Measurements from ENCODE around the gene SEC63.
A peak's percentile ranks its signal among the peaks of the same experiment; 100 is the strongest.
"Not testable (repeated sequence)": the region's sequence is repeated elsewhere in the genome, so short reads cannot be mapped to it uniquely, and the experiment has no call there.

SEC63 gene

DNA sequence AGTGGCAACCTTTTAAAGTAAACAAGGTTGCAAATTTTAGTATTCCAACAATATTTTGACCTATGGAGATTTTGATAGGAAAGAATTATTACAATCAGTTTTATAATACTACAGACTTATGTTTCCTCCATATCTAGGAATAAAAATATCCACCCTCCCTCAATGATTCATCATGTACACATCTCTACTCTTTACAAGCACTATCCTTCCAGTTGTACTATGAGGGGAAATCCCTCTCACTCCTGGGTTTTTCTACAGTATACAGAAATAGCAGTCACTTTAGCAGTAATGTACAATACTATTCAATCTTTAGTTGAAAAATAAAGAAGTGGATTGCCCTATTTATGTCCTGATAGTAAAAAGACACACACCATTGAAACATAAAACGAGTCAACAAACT is 87.6 kb downstream of the SEC63 start:
- TF ChIP-seq CTCF (IDR thresholded peaks at IDR 0.05; ENCODE audit: low read depth, low read length): no peak
- no peak for DNase-seq (ENCODE audit: extremely low read depth, low read depth)

- no peak for DNase-seq (ENCODE audit: extremely low read depth, low read depth)
- no peak; the same call in 1 of the 2 replicates for TF ChIP-seq CTCF (IDR thresholded peaks at IDR 0.05; ENCODE audit: low read depth, low read length)
These were observed 88.1 kb downstream of the SEC63 start for GRCh38 chr6:107869871-107870270.

DNA sequence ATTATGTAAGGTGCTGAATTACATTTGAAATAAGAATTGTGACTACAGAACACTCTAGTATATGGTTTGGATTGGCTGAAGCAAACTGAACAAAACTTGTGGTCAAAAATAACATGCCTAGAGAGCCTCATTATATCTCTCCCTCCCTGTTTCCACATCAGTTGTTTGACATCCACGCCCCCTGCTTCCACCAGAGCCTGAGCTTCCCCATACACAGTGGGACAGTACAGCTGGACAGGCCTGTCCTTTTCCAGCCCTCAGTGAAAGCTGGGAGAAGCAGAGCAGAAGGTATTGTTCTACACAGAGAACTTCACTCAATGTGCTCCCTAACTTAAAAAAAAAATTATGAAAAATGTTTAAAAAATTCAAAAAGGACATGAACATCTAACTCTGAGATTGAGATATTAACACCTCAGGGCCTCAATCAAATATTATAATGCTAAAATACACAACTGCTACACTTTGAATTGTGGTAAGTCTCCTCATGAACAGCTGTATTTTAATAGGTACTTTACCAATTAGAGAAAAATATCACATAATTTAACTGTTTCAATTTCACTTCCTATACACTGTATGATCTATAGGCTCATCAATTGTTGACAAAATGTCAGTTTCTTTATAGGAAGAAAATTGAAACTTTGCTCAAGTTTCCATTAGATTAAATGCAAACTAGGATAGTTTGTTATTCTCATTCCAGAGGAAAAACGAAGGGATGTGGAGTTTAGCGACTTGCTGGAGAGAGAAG is 89.0 kb downstream of the SEC63 start:
- TF ChIP-seq CTCF (IDR thresholded peaks at IDR 0.05; ENCODE audit: low read depth, low read length): no peak
- DNase-seq (ENCODE audit: extremely low read depth, low read depth): no peak

DNA sequence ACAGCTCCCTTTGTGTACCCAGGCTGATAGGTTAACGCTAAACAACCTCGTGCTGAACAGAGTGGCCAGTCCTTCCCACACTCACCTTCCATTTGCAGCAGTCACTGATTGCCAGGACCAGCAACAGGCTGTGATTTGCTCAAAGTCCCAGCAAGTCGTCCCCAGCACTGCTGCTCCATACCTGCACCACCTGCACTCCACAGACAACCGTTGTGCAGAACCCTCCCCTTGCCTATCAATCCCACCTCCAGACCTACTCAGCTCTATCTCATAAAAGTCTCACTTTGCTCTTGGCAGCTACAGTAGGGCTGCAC is 90.7 kb downstream of the SEC63 start:
- no peak for DNase-seq (ENCODE audit: extremely low read depth, low read depth)
- no peak for TF ChIP-seq CTCF (IDR thresholded peaks at IDR 0.05; ENCODE audit: low read depth, low read length)

GRCh38 chr6:107866606-107867301 is 91.3 kb downstream of the SEC63 start:
- TF ChIP-seq CTCF (IDR thresholded peaks at IDR 0.05; ENCODE audit: low read depth, low read length): peak; percentile 48
- DNase-seq (ENCODE audit: extremely low read depth, low read depth): no peak

DNA sequence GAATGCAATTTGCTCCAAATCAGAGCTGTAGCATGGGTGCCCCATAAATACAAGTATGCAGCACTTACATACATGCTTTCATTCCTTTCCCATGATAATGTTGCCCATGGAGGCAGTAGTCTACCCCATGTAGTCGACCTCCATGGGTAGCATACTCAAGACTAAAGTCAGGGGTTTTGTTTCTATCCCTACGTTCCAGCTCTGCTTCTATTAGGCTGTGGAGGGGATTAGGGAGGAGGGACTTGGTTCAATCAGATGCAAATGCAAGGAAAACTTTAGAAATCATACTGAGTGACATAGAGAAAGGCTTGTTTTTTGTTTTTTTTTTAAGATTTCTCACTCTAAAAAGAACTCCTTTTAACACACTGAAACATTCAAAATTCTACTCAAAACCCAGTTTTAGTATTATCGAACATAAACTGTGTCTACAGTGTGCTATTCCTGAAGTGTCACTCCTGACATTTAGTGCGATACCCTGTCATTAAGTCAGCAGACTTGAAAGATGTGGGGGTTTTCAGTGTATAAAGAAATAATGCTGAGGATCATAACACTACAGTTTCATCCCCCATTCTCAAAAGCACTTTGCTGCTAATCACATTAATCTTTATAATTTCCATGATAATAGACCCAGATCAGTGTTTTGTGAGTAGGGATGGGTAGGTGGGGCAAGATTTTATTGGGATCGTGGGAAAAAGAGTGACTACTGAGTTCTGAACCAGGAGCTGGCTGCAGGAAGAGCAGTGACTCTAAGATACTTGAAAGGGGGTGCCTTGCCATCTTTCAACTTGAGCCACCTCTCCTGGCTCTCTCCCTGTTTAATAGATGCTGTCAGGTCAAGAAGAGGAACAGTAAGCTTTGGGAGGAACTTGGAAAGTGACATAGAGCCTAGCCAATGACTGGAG is 93.5 kb downstream of the SEC63 start:
- DNase-seq (ENCODE audit: extremely low read depth, low read depth): no peak
- TF ChIP-seq CTCF (IDR thresholded peaks at IDR 0.05; ENCODE audit: low read depth, low read length): no peak

DNA sequence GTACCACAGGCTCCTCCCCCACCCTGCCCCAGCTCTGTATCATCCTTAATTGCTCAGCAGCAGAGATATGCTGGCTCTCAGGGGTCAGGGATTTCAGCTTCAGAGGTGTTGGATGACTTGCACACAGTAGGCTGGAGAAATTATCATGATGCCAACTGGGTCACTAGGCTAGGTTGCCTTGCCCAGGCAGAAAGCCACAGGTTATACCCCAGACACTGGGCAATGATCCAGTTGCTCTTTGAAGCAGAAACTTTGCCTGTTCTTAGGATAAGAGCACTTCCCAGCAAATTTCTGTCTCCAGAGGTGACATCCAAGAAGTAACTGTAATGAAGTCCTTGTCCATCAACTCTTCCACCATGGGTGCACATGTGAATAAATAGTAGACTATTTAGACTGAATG is 95.6 kb downstream of the SEC63 start:
- no peak for DNase-seq (ENCODE audit: extremely low read depth, low read depth)
- no peak for TF ChIP-seq CTCF (IDR thresholded peaks at IDR 0.05; ENCODE audit: low read depth, low read length)

DNA sequence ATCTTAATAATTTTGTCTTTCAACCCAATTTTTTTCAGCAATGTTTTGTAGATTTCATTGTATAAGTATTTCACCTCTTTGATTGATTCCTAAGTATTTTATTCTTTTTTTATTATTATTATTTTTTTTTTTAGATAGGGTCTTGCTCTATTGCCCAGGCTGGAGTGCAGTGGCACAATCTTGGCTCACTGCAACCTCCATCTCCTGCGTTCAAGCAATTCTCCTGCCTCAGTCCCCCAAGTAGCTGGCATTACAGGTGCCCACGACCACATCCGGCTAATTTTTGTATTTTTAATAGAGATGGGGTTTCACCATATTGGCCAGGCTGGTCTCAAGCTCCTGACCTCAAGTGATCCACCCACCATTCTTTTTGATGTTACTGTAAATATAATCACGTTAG is 97.0 kb downstream of the SEC63 start:
- not testable (repeated sequence) for DNase-seq (ENCODE audit: extremely low read depth, low read depth)

DNA sequence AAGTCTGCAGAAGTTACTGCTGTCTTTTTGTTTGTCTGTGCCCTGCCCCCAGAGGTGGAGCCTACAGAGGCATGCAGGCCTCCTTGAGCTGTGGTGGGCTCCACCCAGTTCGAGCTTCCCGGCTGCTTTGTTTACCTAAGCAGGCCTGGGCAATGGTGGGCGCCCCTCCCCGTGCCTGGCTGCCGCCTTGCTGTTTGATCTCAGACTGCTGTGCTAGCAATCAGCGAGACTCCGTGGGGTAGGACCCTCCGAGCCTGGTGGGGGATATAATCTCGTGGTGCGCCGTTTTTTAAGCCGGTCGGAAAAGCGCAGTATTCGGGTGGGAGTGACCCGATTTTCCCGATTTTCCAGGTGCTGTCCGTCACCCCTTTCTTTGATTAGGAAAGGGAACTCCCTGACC is 97.9 kb downstream of the SEC63 start:
- DNase-seq (ENCODE audit: extremely low read depth, low read depth): not testable (repeated sequence)

Data from AG09319 (cell line).